ENCODE data around the gene TMEM214.

Gene TMEM214

GRCh38 chr2:27019931-27020855 lies 12.6 kb upstream of the TMEM214 start:
- Histone ChIP-seq H3K4me3 (replicated peaks; ENCODE audit: insufficient read depth, low read length) (no peak overlapping the region), H3K27ac (replicated peaks) (no peak overlapping the region), H3K27me3 (ENCODE audit: insufficient read depth, poor library complexity, severe bottlenecking) (no peaks in the 10 kb centered on the region)
- TF ChIP-seq SPI1 (IDR thresholded peaks at IDR 0.05; ENCODE audit: borderline replicate concordance, low read depth): no peak
- no peak for TF ChIP-seq CTCF (IDR thresholded peaks at IDR 0.05; ENCODE audit: insufficient read depth, low read length)
- TF ChIP-seq GABPA (IDR thresholded peaks at IDR 0.05; ENCODE audit: low read depth): no peak
- no peak for DNase-seq (ENCODE audit: low read depth in 1 of 2, low spot score in 1 of 2)

- DNase-seq (ENCODE audit: low read depth in 1 of 2, low spot score in 1 of 2): no peak
- Histone ChIP-seq H3K27me3 (ENCODE audit: insufficient read depth, poor library complexity, severe bottlenecking) (no peaks in the 10 kb centered on the region), H3K27ac (replicated peaks) (no peak overlapping the region), H3K4me3 (replicated peaks; ENCODE audit: insufficient read depth, low read length) (no peak overlapping the region)
- TF ChIP-seq POLR2AphosphoS5 (IDR thresholded peaks at IDR 0.05; ENCODE audit: low read depth): no peak
- no peak for TF ChIP-seq SPI1 (IDR thresholded peaks at IDR 0.05; ENCODE audit: borderline replicate concordance, low read depth)
- no peak for TF ChIP-seq CTCF (IDR thresholded peaks at IDR 0.05; ENCODE audit: insufficient read depth, low read length)
- no peak for TF ChIP-seq GABPA (IDR thresholded peaks at IDR 0.05; ENCODE audit: low read depth)
- TF ChIP-seq REST (IDR thresholded peaks at IDR 0.05; ENCODE audit: insufficient replicate concordance, low read depth): no peak
Observed at GRCh38 chr2:27021253-27022049, 11.3 kb upstream of the TMEM214 start.

DNA sequence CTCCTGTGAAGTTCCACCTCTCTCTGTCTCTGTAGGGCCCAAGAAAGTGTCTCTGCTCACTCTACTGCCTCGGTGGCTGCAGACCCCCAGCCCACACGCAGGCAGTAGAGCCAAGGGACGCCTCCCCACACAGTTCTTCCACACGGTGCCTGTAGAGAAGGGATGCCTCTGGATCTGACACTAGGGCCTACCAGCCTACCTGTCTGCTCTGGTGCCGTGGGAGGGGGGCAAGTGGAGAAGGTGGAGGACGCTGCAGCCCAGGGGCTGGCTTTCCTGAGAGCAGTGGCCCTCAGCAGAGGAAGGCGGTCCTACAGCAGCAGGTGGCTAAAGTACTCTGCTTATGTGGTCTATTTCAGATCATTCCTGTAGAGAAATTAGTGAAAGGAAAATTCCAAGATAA lies 9.0 kb upstream of the TMEM214 start:
- H3K27me3 ChIP-seq (ENCODE audit: insufficient read depth, poor library complexity, severe bottlenecking): no peaks in the 10 kb centered on the region
- no peak overlapping the region for H3K27ac ChIP-seq (replicated peaks)
- no peak overlapping the region for H3K4me3 ChIP-seq (replicated peaks; ENCODE audit: insufficient read depth, low read length)
- no peak for DNase-seq (ENCODE audit: low read depth in 1 of 2, low spot score in 1 of 2)
- TF ChIP-seq REST (IDR thresholded peaks at IDR 0.05; ENCODE audit: insufficient replicate concordance, low read depth) (no peak), POLR2AphosphoS5 (IDR thresholded peaks at IDR 0.05; ENCODE audit: low read depth) (no peak), SPI1 (IDR thresholded peaks at IDR 0.05; ENCODE audit: borderline replicate concordance, low read depth) (no peak), CTCF (IDR thresholded peaks at IDR 0.05; ENCODE audit: insufficient read depth, low read length) (no peak), GABPA (IDR thresholded peaks at IDR 0.05; ENCODE audit: low read depth) (no peak)

All from HL-60 (cell line).